MM.1S (cell line): Measurements from ENCODE around the gene C2.

Experiments used
- EZH2 ChIP-seq: fragments of 300-600 bp; sonication (generic); optimal IDR thresholded peaks from 2 replicates; pipeline ENCODE3; 2017; ENCODE audit warnings: low read depth, mild to moderate bottlenecking, antibody characterized with exemption, low read length, mixed read lengths
- EZH2phosphoT487 ChIP-seq: fragments of 300-600 bp; sonication (generic); IDR thresholded peaks from 2 replicates; pipeline ENCODE4 v1.6.1; 2018; ENCODE audit warnings: antibody characterized with exemption, low read length
- TF ChIP-seq, protein P1 (sequence below): fragments of 300-600 bp; sonication (generic); IDR thresholded peaks from 2 replicates; pipeline ENCODE4 v1.5.1; 2016; ENCODE audit warnings: antibody characterized with exemption, low read length, mixed read lengths

DNA sequence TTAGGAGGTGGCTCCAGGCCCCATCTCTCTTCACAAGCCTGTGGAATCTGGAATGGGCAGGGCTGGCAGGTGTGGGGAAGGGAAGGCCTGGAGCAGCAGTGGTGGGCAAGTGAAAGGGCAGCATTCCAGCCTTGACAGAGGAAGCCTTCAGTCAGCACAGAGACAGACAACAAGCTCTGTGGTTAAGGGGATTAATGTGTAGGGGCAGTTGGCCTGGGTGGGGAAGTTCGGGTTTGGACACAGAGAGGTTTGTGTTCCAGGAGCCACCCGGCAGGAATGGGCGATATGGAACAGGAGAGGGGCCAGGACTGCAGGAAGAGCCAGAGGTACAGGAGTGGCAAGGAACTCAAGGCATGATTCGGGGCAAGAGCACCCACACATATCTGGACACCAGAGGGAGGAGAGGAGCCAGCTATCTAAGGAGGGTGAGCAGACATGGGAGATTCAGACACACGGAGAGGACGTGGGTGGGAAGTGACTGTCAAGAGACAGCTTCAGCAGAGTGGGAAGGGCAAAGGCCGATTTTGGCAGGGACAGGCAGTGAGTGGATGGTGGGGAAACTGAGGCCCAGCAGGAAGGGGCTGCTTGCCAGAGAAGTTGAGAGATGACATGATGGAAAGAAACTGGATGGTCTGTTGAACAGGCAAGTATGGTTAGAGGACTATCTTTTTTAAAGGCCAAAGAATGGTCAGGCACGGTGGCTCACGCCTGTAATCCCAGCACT, 46.2 kb upstream of the C2 start:
- TF ChIP-seq, protein P1, sequence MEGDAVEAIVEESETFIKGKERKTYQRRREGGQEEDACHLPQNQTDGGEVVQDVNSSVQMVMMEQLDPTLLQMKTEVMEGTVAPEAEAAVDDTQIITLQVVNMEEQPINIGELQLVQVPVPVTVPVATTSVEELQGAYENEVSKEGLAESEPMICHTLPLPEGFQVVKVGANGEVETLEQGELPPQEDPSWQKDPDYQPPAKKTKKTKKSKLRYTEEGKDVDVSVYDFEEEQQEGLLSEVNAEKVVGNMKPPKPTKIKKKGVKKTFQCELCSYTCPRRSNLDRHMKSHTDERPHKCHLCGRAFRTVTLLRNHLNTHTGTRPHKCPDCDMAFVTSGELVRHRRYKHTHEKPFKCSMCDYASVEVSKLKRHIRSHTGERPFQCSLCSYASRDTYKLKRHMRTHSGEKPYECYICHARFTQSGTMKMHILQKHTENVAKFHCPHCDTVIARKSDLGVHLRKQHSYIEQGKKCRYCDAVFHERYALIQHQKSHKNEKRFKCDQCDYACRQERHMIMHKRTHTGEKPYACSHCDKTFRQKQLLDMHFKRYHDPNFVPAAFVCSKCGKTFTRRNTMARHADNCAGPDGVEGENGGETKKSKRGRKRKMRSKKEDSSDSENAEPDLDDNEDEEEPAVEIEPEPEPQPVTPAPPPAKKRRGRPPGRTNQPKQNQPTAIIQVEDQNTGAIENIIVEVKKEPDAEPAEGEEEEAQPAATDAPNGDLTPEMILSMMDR = no peak
- TF ChIP-seq EZH2phosphoT487 = no peak
- TF ChIP-seq EZH2 = no peak
